ENCODE results near the gene MEG3.

- TF ChIP-seq CTCF (IDR thresholded peaks at IDR 0.05) (no peak), POLR2A (IDR thresholded peaks at IDR 0.05) (no peak)
Observed at GRCh38 chr14:100803226-100803625, 22.7 kb upstream of the MEG3 start.

Measured in esophagus squamous epithelium (tissue), 4 donors.